ENCODE data around the gene PDE8B.

PDE8B gene, protein sequence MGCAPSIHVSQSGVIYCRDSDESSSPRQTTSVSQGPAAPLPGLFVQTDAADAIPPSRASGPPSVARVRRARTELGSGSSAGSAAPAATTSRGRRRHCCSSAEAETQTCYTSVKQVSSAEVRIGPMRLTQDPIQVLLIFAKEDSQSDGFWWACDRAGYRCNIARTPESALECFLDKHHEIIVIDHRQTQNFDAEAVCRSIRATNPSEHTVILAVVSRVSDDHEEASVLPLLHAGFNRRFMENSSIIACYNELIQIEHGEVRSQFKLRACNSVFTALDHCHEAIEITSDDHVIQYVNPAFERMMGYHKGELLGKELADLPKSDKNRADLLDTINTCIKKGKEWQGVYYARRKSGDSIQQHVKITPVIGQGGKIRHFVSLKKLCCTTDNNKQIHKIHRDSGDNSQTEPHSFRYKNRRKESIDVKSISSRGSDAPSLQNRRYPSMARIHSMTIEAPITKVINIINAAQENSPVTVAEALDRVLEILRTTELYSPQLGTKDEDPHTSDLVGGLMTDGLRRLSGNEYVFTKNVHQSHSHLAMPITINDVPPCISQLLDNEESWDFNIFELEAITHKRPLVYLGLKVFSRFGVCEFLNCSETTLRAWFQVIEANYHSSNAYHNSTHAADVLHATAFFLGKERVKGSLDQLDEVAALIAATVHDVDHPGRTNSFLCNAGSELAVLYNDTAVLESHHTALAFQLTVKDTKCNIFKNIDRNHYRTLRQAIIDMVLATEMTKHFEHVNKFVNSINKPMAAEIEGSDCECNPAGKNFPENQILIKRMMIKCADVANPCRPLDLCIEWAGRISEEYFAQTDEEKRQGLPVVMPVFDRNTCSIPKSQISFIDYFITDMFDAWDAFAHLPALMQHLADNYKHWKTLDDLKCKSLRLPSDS
- 0 to 0.24 reads per million in 2 donors for total RNA-seq

- DNase-seq: no peak
Observed at GRCh38 chr5:77210091-77210963, at the start of gene PDE8B. PDE8B (plus strand) TSS chr5:77210680; CDS start chr5:77210926, 246 bp downstream.

- no peak for DNase-seq
Observed at GRCh38 chr5:77163453-77163852, 47.0 kb upstream of the PDE8B start.

- DNase-seq: no peak
Observed at GRCh38 chr5:77167063-77167462, 43.4 kb upstream of the PDE8B start.

- DNase-seq: no peak
Observed at GRCh38 chr5:77167695-77168121, 42.8 kb upstream of the PDE8B start.

GRCh38 chr5:77168161-77168878 is 42.2 kb upstream of the PDE8B start:
- no peak for DNase-seq

- no peak for DNase-seq
Observed at GRCh38 chr5:77168879-77169244, 41.6 kb upstream of the PDE8B start.

- no peak for DNase-seq
Observed at GRCh38 chr5:77170196-77170890, 40.1 kb upstream of the PDE8B start.

DNA sequence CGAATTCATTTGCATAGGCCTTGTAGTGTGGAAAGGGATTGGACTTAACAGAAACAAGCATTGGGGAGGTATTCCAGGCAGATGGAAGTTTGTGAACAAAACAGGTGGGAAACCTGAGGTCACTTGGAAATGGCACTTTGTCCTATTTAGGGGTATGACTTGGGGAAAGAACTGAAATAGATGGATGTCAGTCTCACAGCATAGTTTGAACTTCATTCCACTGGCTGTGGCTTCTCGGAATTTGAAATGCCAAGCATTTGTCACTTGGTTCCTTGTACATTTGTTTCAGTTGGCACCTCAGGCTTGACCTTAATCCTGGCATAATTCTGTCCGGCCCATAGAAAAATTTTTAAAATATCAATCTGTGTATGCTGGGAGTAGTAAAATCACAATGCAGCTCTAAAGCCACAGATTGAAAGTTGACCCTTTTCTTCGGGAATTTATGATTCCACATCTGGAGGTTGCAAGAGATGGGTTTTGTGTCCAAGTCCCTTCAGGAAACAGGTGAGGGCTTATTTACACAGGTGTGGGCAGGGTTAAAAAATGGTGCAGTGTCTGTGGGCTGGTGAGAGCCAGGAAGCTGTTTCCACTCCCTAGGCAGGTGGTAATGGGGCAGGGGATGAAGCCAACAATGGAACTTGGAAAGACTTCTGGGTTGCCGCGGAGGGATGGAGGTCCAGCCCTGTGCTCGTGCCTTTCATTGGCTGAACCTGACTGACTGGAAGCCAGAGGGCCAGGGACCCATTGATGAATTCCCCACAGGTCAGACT is 39.2 kb upstream of the PDE8B start:
- no peak for DNase-seq

- no peak for DNase-seq
Observed at GRCh38 chr5:77172713-77173328, 37.7 kb upstream of the PDE8B start.

DNA sequence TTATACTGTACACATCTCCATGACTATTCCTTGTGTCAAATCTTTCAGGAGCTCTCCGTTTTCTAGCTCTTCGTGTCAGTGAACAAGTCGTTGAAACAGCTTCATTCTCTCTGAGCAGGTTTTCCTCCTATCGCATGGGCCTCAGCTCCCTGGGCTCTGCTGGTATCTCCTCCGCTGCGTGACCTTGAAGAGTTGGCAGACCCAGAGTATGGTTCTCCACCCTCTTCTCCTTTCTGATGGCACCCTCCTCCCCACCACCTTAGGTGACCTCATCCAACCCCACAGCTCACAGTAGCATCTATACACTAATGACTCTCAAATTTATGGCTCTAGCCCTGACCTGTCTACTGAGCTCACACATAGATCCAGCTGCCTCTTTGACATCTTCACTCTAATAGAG is 36.0 kb upstream of the PDE8B start:
- no peak for DNase-seq

DNA sequence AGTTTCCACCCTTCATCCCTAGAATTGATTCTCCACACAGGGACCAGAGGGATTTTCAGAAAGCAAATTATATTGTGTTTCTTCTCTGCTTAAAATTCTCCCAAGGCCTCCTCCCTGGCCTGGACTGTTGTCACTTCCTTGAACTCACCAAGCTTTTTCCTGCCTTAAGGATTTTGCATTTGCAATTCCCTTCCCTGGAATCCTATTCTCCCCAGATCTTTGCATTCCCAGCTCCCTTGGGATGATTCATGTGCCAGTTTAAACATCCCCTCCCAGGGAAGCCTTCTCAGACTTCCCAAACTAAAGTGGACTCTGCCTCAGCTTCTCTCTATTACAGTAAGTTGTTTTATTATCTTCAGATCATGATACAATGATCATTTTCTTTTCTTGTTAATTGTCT is 35.2 kb upstream of the PDE8B start:
- no peak for DNase-seq

- no peak for DNase-seq
Observed at GRCh38 chr5:77176429-77176828, 34.1 kb upstream of the PDE8B start.

DNA sequence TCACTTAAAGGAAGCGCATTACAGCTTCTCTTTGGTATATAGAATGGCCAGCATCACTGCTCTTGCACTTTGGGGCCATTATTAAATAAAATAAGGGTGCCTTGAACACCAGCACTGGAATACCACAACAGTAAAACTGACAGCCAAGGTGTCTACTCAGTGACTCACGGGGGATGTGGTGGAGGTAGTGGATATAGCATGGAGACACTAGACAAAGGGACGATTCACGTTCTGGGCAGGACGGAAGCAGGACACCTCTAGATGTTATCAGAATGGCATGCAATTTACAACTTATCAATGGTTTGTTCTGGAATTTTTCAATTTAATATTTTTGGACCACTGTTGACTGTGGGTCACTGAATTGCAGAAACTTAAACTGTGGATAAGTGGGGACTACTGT is 32.9 kb upstream of the PDE8B start:
- DNase-seq: no peak

DNA sequence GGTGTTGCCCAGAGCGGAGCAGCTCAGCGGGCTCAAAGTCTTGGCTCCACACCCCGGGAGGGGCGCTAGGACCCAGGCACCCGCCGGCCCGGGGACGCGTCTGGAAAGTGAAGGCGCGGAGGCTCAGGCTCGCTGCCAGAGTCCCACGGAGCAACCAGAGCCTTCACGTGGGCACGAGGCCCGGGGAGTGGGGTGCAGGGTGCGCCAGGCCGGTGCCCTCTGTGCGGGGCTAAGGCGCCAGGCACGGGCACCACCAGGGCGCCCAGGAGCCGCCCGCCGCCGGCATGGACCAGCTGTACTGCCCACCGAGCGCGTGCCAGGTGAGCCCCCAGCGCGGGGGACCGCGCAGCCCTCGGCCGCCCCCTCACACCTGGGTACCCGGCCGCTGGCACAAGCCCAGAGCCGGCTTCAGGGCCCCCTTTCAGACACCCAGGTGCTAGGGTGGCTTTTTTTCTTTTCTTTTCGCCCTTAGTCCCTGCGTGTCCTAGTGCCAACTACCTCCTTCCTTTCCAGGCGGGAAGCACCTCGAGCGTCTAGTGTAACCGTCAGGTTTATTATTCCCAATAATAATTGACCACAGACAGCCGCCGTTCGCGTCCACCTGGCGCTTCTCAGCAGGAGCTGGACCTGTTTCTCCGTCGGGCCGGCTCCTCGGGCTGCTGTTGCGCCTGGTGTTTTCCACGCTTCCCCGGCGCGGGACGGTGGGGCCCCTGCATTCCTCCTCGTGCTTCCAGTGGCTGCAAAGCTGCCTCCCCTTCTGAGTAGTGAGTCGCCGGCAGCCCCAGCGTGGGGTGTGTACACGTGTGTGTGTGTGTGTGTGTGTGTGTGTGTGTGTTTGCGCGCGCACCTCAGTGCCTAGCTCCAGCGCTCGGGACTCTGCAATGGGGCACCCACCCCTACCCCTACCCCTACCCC is 30.1 kb upstream of the PDE8B start:
- no peak for DNase-seq

DNA sequence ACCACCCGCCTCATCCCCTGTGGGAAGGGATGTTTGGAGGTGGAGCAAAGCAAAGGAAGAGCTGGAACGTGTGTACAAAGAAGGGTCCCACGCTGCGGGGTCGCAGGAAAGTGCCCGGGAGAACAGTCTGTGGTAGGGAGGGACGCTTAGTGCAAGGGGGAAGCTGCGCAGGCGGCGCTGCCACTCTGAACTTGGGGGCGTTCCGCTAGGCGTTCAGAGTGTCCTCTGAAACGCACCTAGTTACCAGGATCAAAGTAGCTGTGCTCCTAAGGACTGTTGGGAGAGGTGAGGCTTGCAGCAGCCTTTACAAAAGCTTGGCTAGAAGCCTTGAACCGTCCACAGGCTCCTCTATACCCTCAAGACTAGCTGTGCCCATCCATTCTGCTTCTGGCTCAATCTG is 29.3 kb upstream of the PDE8B start:
- no peak for DNase-seq

GRCh38 chr5:77181596-77182304 is 28.7 kb upstream of the PDE8B start:
- DNase-seq: no peak

GRCh38 chr5:77182367-77182766 is 28.1 kb upstream of the PDE8B start:
- no peak for DNase-seq

DNA sequence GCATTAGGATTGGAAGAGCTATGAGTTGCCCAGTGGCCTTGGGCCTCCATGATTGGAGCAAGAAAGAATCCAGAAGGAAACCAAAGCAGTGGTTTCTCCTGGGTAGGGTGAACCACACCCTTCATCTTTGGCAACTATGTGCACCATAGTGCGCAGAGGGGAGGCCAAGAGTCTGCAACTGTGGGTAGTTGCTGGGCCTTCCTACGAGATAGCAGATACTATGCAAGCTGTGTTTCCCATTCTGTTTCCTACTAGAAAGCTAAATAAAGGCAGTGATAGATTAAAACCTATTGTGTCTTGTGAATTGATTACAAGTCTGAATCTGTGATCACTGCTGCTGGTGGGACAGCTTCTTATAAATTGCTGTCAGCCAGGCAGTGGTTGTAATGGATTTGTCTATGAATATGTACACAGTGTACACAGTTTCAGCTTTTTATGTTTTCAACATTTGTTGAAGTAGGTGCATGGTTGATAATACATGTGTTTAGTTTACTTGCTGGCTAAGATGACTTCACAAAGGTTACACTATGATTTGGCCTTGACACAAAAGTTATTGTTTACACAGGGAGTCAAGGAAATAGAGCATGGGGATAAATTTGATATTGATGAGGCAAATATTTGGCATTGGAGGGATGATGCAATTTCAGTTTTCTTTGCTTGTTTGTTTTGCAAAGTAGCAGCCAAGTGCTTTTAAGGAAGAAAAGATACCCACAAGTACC is 23.7 kb upstream of the PDE8B start:
- DNase-seq: no peak

All from T-helper 9 cell (primary cell).